Sigmoid colon (tissue), 7 donors: Measurements from ENCODE around the gene NUDT9. TPM values are rescaled to one million over a fixed set of nuclear protein-coding genes. Genes with fewer than 3 reads are reported as not detected.
"Not testable (repeated sequence)": the region's sequence is repeated elsewhere in the genome, so short reads cannot be mapped to it uniquely, and the experiment has no call there.

ENCODE experiments used
- DNase-seq: peaks from one replicate; pipeline ENCODE4 v3.0.0-alpha.2; 2019
- H3K27ac ChIP-seq, 4 donors: fragments of 200-600 bp; sonication (generic); one replicate each; pipeline ENCODE4 v1.5.1; 2016 to 2019; ENCODE audit warnings: mild to moderate bottlenecking in 1 of 4
- H3K27me3 ChIP-seq, 3 donors: fragments of 200-600 bp; sonication (generic); one replicate each; pipeline ENCODE4 v1.5.1; 2019; ENCODE audit warnings: mild to moderate bottlenecking in 1 of 3
- H3K36me3 ChIP-seq, 4 donors: fragments of 200-600 bp; sonication (generic); one replicate each; pipeline ENCODE4 v1.5.1; 2016 to 2019
- H3K4me1 ChIP-seq, 4 donors: fragments of 200-600 bp; sonication (generic); one replicate each; pipeline ENCODE4 v1.5.1; 2017 to 2019
- H3K4me3 ChIP-seq, 4 donors: fragments of 200-600 bp; sonication (generic); one replicate each; pipeline ENCODE4 v1.5.1; 2017 to 2019; ENCODE audit warnings: mild to moderate bottlenecking in 2 of 4, moderate library complexity in 1 of 4
- H3K9me3 ChIP-seq, 4 donors: fragments of 200-600 bp in 3 of 4; sonication (generic) in 3 of 4; one replicate each; pipeline versions ENCODE4 v1.5.1 to v1.6.1; 2013 to 2019
- EP300 ChIP-seq, 4 donors: sonication (generic); formaldehyde crosslinking; IDR thresholded peaks; one replicate each; pipeline ENCODE4 v1.6.1; 2017; ENCODE audit warnings: antibody characterized with exemption in 4 of 4
- POLR2A ChIP-seq, 2 donors: fragments of 450-650 bp; IDR thresholded peaks; one replicate each; pipeline ENCODE4 v1.6.1; 2016; ENCODE audit warnings: antibody characterized with exemption in 2 of 2, mild to moderate bottlenecking in 2 of 2, moderate library complexity in 2 of 2
- POLR2AphosphoS5 ChIP-seq, 4 donors: sonication (generic); formaldehyde crosslinking; IDR thresholded peaks; one replicate each; pipeline ENCODE4 v1.6.1; 2017; ENCODE audit warnings: antibody characterized with exemption in 4 of 4
- WGBS, 2 donors: extraction: QIAGEN DNeasy Blood & Tissue Kit; methylation state at CpG; one replicate each; pipeline ENCODE4 v1.1.7; 2013; 5-methylcytosine and 5-hydroxymethylcytosine counted together
- intact Hi-C: fragments of 100-400 bp; cut with DNase I; formaldehyde crosslinking; loops from one replicate; pipeline ENCODE4 v1.15.1; 2023
- polyA plus RNA-seq, 3 donors: library from polyadenylated mRNA; stranded (reverse); fragments of 200-250 nt; gene quantifications; one replicate each; pipeline ENCODE4 v1.2.3, GENCODE V29; 2013
- total RNA-seq, 4 donors: library from RNA; depleted of rRNA; stranded (reverse); fragments of >200 nt; gene quantifications; one replicate each; pipeline ENCODE4 v1.1.0, GENCODE V29; 2016
- TF ChIP-seq, protein P1 (sequence below), 4 experiments: fragments of 450-650 bp in 3 of 4; fragments of 200-600 bp in 1 of 4; IDR thresholded peaks; one replicate each; pipeline ENCODE4 v1.5.1; 2016 to 2019; ENCODE audit warnings: antibody characterized with exemption in 4 of 4, mild to moderate bottlenecking in 3 of 4, moderate library complexity in 2 of 4
- donor health status: healthy with polysubstance abuse.
- donor health status: Bipolar disorder and iron deficiency.
- donor health status: healthy.

The NUDT9 gene
- total and polyA plus RNA-seq, 7 donors = 12.4 to 53.1 (median 25.2) TPM

DNA sequence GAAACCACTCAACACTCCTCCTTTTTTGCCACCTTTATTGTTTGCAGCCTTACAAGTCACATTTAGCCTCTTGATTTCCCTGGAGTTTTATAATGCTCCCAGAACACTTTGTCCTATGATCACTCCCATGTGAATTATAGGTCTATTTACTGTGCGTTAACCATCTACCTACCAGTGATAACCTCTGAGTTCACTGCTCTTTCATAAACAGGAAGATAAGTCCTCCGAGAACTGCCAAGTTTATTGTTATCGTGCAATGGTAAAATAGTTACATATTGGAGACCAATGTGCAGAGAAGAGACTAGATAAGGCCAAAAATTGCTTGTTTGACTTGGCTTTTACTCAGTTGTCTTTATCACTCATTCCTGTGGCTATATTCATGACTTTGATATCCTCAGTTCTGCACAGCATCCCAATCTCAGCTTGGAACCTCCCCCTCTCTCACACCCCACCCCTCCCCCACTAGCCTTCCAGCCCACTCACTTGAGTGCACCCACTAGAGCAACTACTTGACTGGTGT, 12.9 kb upstream of the NUDT9 start:
- Histone ChIP-seq H3K4me1 (no peaks in the 10 kb centered on the region), H3K27ac (no peak overlapping the region), H3K36me3 (no peaks in the 10 kb centered on the region), H3K9me3 (no peaks in the 10 kb centered on the region), H3K4me3 (no peak overlapping the region), H3K27me3 (no peaks in the 10 kb centered on the region)
- DNase-seq = no peak
- TF ChIP-seq, protein P1, sequence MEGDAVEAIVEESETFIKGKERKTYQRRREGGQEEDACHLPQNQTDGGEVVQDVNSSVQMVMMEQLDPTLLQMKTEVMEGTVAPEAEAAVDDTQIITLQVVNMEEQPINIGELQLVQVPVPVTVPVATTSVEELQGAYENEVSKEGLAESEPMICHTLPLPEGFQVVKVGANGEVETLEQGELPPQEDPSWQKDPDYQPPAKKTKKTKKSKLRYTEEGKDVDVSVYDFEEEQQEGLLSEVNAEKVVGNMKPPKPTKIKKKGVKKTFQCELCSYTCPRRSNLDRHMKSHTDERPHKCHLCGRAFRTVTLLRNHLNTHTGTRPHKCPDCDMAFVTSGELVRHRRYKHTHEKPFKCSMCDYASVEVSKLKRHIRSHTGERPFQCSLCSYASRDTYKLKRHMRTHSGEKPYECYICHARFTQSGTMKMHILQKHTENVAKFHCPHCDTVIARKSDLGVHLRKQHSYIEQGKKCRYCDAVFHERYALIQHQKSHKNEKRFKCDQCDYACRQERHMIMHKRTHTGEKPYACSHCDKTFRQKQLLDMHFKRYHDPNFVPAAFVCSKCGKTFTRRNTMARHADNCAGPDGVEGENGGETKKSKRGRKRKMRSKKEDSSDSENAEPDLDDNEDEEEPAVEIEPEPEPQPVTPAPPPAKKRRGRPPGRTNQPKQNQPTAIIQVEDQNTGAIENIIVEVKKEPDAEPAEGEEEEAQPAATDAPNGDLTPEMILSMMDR (IDR thresholded peaks at IDR 0.05) = no peak
- no peak for TF ChIP-seq POLR2AphosphoS5 (IDR thresholded peaks at IDR 0.05)
- no peak for TF ChIP-seq POLR2A (IDR thresholded peaks at IDR 0.05)
- no peak for TF ChIP-seq EP300 (IDR thresholded peaks at IDR 0.05)
- intact Hi-C loops = no loop called here
- 17 to 62% methylated on average over 3 of the region's 3 CpGs for WGBS, 2 donors

DNA sequence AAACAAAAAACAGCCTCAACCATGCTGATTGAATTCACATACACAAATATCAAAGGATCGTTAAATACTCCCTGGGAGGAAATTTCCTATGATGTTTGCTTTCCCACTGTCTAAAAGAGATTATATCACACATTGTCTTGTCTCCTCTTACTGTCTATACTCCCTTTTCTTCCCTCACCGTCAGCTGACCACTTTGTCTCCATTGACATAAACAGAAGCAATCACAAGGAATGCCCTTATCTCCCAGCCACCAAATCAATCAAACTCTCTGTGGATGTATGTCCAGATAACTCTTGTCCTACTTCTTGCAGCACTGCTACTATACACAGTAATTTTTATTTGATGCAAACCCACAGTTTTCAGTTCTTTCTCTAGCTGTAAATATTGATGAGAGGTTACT, 12.2 kb upstream of the NUDT9 start:
- intact Hi-C loops = no loop called here
- no peaks in the 10 kb centered on the region for H3K27me3 ChIP-seq
- H3K9me3 ChIP-seq = no peaks in the 10 kb centered on the region
- WGBS, 2 donors = 17 to 55% methylated on average over 2 of the region's 2 CpGs
- TF ChIP-seq EP300 (IDR thresholded peaks at IDR 0.05) (no peak), POLR2A (IDR thresholded peaks at IDR 0.05) (no peak), POLR2AphosphoS5 (IDR thresholded peaks at IDR 0.05) (no peak)
- TF ChIP-seq, protein P1 (IDR thresholded peaks at IDR 0.05) = no peak
- DNase-seq = no peak
- no peak overlapping the region for H3K4me3 ChIP-seq
- H3K36me3 ChIP-seq = no peaks in the 10 kb centered on the region
- H3K4me1 ChIP-seq = no peaks in the 10 kb centered on the region
- no peak overlapping the region for H3K27ac ChIP-seq

DNA sequence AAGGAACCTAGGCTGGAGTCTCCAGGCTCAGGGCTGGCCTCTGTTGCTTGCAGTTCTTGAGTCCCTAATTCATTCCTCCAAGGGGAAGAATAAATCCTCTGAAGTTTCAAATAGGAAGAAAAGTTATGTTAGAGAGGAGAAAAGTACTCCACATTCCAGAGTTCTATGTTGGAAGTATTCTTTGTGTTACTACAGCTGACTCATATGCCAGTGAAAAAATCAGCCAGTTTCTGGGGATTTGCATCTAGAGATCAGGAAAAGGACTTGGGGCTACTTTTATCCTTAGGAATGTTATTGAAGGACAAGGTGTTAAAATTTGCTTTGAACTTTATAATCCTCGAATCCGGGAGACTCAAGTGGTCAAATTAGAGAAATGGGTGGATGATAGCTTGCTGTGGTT, 11.7 kb upstream of the NUDT9 start:
- Histone ChIP-seq H3K27me3 (no peaks in the 10 kb centered on the region), H3K27ac (no peak overlapping the region), H3K36me3 (no peaks in the 10 kb centered on the region), H3K4me1 (no peaks in the 10 kb centered on the region), H3K9me3 (no peaks in the 10 kb centered on the region), H3K4me3 (no peak overlapping the region)
- no peak for DNase-seq
- 77 to 86% methylated on average over 2 of the region's 2 CpGs for WGBS, 2 donors
- TF ChIP-seq POLR2AphosphoS5 (IDR thresholded peaks at IDR 0.05) (no peak), POLR2A (IDR thresholded peaks at IDR 0.05) (no peak), EP300 (IDR thresholded peaks at IDR 0.05) (no peak)
- TF ChIP-seq, protein P1 (IDR thresholded peaks at IDR 0.05) = no peak
- intact Hi-C loops = no loop called here

- DNase-seq = no peak
- TF ChIP-seq, protein P1 (IDR thresholded peaks at IDR 0.05) = no peak
- TF ChIP-seq POLR2AphosphoS5 (IDR thresholded peaks at IDR 0.05) (no peak), POLR2A (IDR thresholded peaks at IDR 0.05) (no peak), EP300 (IDR thresholded peaks at IDR 0.05) (no peak)
- no peak overlapping the region for H3K4me3 ChIP-seq
- no peaks in the 10 kb centered on the region for H3K9me3 ChIP-seq
- intact Hi-C loops = no loop called here
- H3K27ac ChIP-seq = no peak overlapping the region
- no peaks in the 10 kb centered on the region for H3K36me3 ChIP-seq
- no peaks in the 10 kb centered on the region for H3K4me1 ChIP-seq
- no peaks in the 10 kb centered on the region for H3K27me3 ChIP-seq
Observed at GRCh38 chr4:87414816-87415215, 7.6 kb upstream of the NUDT9 start.

GRCh38 chr4:87416965-87417364, 5.4 kb upstream of the NUDT9 start:
- no peak for TF ChIP-seq POLR2A (IDR thresholded peaks at IDR 0.05)
- TF ChIP-seq POLR2AphosphoS5 (IDR thresholded peaks at IDR 0.05) = no peak
- TF ChIP-seq, protein P1 (IDR thresholded peaks at IDR 0.05) = no peak
- TF ChIP-seq EP300 (IDR thresholded peaks at IDR 0.05) = no peak
- H3K4me1 ChIP-seq = peaks cover 0 to 7% (median 7%) of the 10 kb centered on the region in 4 donors
- DNase-seq = no peak
- WGBS, 2 donors = 11 to 59% methylated on average over 3 of the region's 3 CpGs
- intact Hi-C loops = no loop called here
- no peaks in the 10 kb centered on the region for H3K36me3 ChIP-seq
- no peaks in the 10 kb centered on the region for H3K27me3 ChIP-seq
- H3K27ac ChIP-seq = no peak overlapping the region
- H3K4me3 ChIP-seq = no peak overlapping the region
- no peaks in the 10 kb centered on the region for H3K9me3 ChIP-seq

DNA sequence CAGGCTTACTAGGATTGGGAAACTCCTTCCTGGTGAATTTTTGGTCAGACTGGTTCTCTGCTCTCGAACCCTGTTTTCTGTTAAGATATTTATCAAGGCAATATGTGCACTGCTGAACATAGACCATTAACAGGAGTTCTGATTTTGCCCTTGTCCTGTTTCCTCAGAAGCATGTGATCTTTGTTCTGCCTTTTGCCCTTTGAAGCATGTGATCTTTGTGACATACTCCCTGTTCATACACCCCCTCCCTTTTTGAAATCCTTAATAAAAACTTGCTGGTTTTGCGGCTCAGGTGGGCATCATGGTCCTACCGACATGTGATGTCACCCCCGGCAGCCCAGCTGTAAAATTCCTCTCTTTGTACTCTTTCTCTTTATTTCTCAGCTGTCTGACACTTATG, 4.0 kb upstream of the NUDT9 start:
- H3K27me3 ChIP-seq, H3K9me3 ChIP-seq, intact Hi-C loops, H3K36me3 ChIP-seq, H3K27ac ChIP-seq, DNase-seq, H3K4me3 ChIP-seq: not testable (repeated sequence)
- 94 to 95% methylated on average over 4 of the region's 4 CpGs for WGBS, 2 donors
- peaks cover 0 to 11% (median 9%) of the 10 kb centered on the region in 4 donors for H3K4me1 ChIP-seq
